ENCODE results near the gene ST3GAL5. TPM values are rescaled to one million over a fixed set of nuclear protein-coding genes. Genes with fewer than 3 reads are reported as not detected.

Gene ST3GAL5
- total RNA-seq, 4 donors from 2014 or later, result 12.6 to 26.0 (median 21.8) TPM

GRCh38 chr2:85868822-85869221 lies 20.0 kb downstream of the ST3GAL5 start:
- intact Hi-C loops (cut with DNase I; ENCODE audit: low total_unique reads) (no loop called here), in situ Hi-C loops (cut with MboI; ENCODE audit: low sequenced_read_pairs in 4 of 4) (no loop called here)
- Histone ChIP-seq H3K4me3 (no peak overlapping the region), H3K27me3 (no peaks in the 10 kb centered on the region), H3K36me3 (no peaks in the 10 kb centered on the region), H3K27ac (no peak overlapping the region), H3K4me1 (peaks cover 0 to 6% of the 10 kb centered on the region in 2 donors), H3K9me3 (no peaks in the 10 kb centered on the region)
- DNase-seq (no peak), ATAC-seq (no peak)
- TF ChIP-seq POLR2A (IDR thresholded peaks at IDR 0.05), result no peak
- no peak for TF ChIP-seq CTCF (IDR thresholded peaks at IDR 0.05 in 4 of 5, conservative IDR thresholded peaks at IDR 0.05 in 1 of 5)

GRCh38 chr2:85867556-85868292 lies 21.1 kb downstream of the ST3GAL5 start:
- H3K4me3 ChIP-seq, result no peak overlapping the region
- H3K36me3 ChIP-seq, result no peaks in the 10 kb centered on the region
- H3K9me3 ChIP-seq, result no peaks in the 10 kb centered on the region
- in situ Hi-C loops (cut with MboI; ENCODE audit: low sequenced_read_pairs in 4 of 4) (no loop called here), intact Hi-C loops (cut with DNase I; ENCODE audit: low total_unique reads) (no loop called here)
- H3K27me3 ChIP-seq, result no peaks in the 10 kb centered on the region
- no peak for ATAC-seq
- DNase-seq, result no peak
- H3K27ac ChIP-seq, result no peak overlapping the region
- peaks cover 0 to 6% of the 10 kb centered on the region in 2 donors for H3K4me1 ChIP-seq
- TF ChIP-seq CTCF (IDR thresholded peaks at IDR 0.05 in 4 of 5, conservative IDR thresholded peaks at IDR 0.05 in 1 of 5) (no peak), POLR2A (IDR thresholded peaks at IDR 0.05) (no peak)

- intact Hi-C loops (cut with DNase I; ENCODE audit: low total_unique reads), result no loop called here
- no peaks in the 10 kb centered on the region for H3K27me3 ChIP-seq
- no peak for TF ChIP-seq POLR2A (IDR thresholded peaks at IDR 0.05)
- TF ChIP-seq CTCF (IDR thresholded peaks at IDR 0.05 in 4 of 5, conservative IDR thresholded peaks at IDR 0.05 in 1 of 5), result no peak
Measured at GRCh38 chr2:85867121-85867520, 21.7 kb downstream of the ST3GAL5 start.

GRCh38 chr2:85866165-85866659 lies 22.6 kb downstream of the ST3GAL5 start:
- ATAC-seq, result no peak
- peaks cover 0 to 3% of the 10 kb centered on the region in 2 donors for H3K4me1 ChIP-seq
- intact Hi-C loops (cut with DNase I; ENCODE audit: low total_unique reads) (no loop called here), in situ Hi-C loops (cut with MboI; ENCODE audit: low sequenced_read_pairs in 4 of 4) (no loop called here)
- no peak overlapping the region for H3K4me3 ChIP-seq
- no peaks in the 10 kb centered on the region for H3K27me3 ChIP-seq
- H3K27ac ChIP-seq, result no peak overlapping the region
- no peak for DNase-seq
- H3K36me3 ChIP-seq, result no peaks in the 10 kb centered on the region
- no peaks in the 10 kb centered on the region for H3K9me3 ChIP-seq
- no peak for TF ChIP-seq POLR2A (IDR thresholded peaks at IDR 0.05)
- no peak for TF ChIP-seq CTCF (IDR thresholded peaks at IDR 0.05 in 4 of 5, conservative IDR thresholded peaks at IDR 0.05 in 1 of 5)

More at GRCh38 chr2:85867121-85867520, 21.7 kb downstream of the ST3GAL5 start:
- ATAC-seq, result no peak
- in situ Hi-C loops (cut with MboI; ENCODE audit: low sequenced_read_pairs in 4 of 4), result no loop called here
- Histone ChIP-seq H3K27ac (no peak overlapping the region), H3K36me3 (no peaks in the 10 kb centered on the region), H3K9me3 (no peaks in the 10 kb centered on the region), H3K4me3 (no peak overlapping the region), H3K4me1 (peaks cover 0 to 3% of the 10 kb centered on the region in 2 donors)
- no peak for DNase-seq
